Osteocyte (in vitro differentiated cells): Measurements from ENCODE around the gene GRHL1. TPM values are rescaled to one million over a fixed set of nuclear protein-coding genes. Genes with fewer than 3 reads are reported as not detected.

Experiments
- DNase-seq: peaks from one replicate; pipeline ENCODE4 v3.0.0; 2021; ENCODE audit warnings: mixed read lengths; ENCODE audit not compliant: unreplicated experiment; ENCODE audit errors: extremely low spot score
- H3K27ac Mint-ChIP-seq: one replicate; pipeline ENCODE4 v1.8.0; 2021; ENCODE audit warnings: mild to moderate bottlenecking, mixed read lengths; ENCODE audit not compliant: unreplicated experiment
- H3K27me3 Mint-ChIP-seq: one replicate; pipeline ENCODE4 v1.8.0; 2021; ENCODE audit warnings: mixed read lengths; ENCODE audit not compliant: unreplicated experiment
- H3K36me3 Mint-ChIP-seq: one replicate; pipeline ENCODE4 v1.8.0; 2021; ENCODE audit warnings: mixed read lengths; ENCODE audit not compliant: unreplicated experiment
- H3K4me1 Mint-ChIP-seq: one replicate; pipeline ENCODE4 v1.8.0; 2021; ENCODE audit warnings: mixed read lengths; ENCODE audit not compliant: unreplicated experiment
- H3K4me3 Mint-ChIP-seq: one replicate; pipeline ENCODE4 v1.8.0; 2021; ENCODE audit warnings: mild to moderate bottlenecking, moderate library complexity, mixed read lengths; ENCODE audit not compliant: unreplicated experiment
- H3K9me3 Mint-ChIP-seq: one replicate; pipeline ENCODE4 v1.8.0; 2021; ENCODE audit warnings: mixed read lengths; ENCODE audit not compliant: unreplicated experiment
- total RNA-seq: library from RNA; stranded (reverse); gene quantifications from 2 replicates; pipeline ENCODE4 v1.2.1, GENCODE V29; 2021
- TF ChIP-seq, protein P1 (sequence below): fragments of 200-600 bp; sonication (generic); IDR thresholded peaks from 2 replicates; pipeline ENCODE4 v1.5.0; 2021; ENCODE audit warnings: antibody characterized with exemption, mild to moderate bottlenecking, moderate library complexity

Gene GRHL1
- total RNA-seq, 1 donor from 2014 or later, result 0.32 TPM

DNA sequence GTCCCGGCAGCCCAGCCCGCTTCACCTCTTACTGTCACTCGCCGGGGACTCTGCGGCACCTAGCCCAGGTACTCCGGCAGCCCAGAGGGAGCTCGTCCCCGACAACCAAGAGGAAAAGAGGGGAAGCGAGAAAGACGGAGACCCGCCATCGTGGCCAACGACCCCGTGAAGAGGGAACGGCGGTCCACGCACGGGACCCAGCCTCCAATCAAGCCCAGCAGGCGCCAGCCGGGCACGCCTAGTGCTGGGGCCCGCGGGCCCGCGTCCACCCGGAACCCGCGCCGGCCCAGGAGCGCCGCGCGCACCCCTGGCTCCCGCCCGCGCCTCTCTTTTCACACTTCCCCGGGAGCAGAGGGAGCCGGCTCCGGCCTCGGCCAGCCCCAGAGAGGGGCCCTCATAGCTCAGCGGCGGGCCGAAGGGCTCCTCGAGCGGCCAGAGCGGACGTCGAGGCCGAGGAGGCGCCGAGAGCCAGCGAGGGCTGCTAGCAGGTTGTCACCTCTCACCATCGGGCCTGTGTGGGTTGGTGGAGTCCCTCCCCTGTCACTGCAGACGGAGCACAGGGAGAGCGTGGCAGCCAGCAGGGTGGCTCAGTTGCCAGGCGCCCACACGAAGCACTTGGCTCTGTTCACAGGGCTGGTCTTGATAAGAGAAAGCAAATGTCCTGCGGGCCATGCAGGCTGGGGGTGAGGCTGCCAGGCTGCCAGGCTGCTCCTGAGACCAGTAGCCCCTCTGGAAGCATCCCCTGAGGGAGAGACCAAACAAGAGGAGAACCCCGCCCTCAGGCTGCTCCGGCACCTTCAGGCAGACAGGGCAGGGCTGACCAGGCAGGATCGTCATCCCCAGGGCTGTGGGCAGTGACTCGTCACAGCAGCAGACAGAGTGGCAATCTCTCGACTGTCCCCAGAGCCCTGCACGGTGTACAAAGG lies 55.0 kb downstream of the GRHL1 start:
- no peak overlapping the region for H3K4me3 Mint-ChIP-seq
- H3K27ac Mint-ChIP-seq, result no peak overlapping the region

DNA sequence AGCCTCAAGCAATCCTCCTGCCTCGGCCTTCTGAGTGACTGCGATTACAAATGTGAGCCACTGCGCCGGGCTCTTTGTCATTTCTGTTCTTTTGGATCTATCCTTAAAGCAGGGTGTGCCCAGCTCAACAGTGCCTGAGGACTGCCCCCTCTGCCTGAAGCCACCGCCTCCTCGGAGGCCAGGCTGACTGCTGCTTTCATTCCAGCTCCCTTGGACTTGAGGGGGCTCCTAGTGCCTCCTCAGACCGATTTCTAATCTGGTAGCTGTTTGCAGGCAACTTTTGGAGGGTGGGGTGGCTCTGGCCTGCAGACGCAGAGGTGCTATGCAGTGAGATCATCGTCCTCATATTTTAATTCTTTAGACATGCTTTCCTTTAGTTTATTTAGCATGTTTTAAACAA lies 55.9 kb downstream of the GRHL1 start:
- Mint-ChIP-seq H3K27ac (no peak overlapping the region), H3K27me3 (peaks cover 2% of the 10 kb centered on the region), H3K9me3 (no peaks in the 10 kb centered on the region), H3K36me3 (no peaks in the 10 kb centered on the region), H3K4me3 (no peak overlapping the region), H3K4me1 (peaks cover 5% of the 10 kb centered on the region)
- TF ChIP-seq, protein P1, sequence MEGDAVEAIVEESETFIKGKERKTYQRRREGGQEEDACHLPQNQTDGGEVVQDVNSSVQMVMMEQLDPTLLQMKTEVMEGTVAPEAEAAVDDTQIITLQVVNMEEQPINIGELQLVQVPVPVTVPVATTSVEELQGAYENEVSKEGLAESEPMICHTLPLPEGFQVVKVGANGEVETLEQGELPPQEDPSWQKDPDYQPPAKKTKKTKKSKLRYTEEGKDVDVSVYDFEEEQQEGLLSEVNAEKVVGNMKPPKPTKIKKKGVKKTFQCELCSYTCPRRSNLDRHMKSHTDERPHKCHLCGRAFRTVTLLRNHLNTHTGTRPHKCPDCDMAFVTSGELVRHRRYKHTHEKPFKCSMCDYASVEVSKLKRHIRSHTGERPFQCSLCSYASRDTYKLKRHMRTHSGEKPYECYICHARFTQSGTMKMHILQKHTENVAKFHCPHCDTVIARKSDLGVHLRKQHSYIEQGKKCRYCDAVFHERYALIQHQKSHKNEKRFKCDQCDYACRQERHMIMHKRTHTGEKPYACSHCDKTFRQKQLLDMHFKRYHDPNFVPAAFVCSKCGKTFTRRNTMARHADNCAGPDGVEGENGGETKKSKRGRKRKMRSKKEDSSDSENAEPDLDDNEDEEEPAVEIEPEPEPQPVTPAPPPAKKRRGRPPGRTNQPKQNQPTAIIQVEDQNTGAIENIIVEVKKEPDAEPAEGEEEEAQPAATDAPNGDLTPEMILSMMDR, result no peak
- DNase-seq, result no peak

More for the DNA sequence above, 55.0 kb downstream of the GRHL1 start:
- Mint-ChIP-seq H3K9me3 (no peaks in the 10 kb centered on the region), H3K27me3 (peaks cover 2% of the 10 kb centered on the region), H3K36me3 (no peaks in the 10 kb centered on the region), H3K4me1 (peaks cover 5% of the 10 kb centered on the region)
- no peak for DNase-seq
- TF ChIP-seq, protein P1, result no peak

DNA sequence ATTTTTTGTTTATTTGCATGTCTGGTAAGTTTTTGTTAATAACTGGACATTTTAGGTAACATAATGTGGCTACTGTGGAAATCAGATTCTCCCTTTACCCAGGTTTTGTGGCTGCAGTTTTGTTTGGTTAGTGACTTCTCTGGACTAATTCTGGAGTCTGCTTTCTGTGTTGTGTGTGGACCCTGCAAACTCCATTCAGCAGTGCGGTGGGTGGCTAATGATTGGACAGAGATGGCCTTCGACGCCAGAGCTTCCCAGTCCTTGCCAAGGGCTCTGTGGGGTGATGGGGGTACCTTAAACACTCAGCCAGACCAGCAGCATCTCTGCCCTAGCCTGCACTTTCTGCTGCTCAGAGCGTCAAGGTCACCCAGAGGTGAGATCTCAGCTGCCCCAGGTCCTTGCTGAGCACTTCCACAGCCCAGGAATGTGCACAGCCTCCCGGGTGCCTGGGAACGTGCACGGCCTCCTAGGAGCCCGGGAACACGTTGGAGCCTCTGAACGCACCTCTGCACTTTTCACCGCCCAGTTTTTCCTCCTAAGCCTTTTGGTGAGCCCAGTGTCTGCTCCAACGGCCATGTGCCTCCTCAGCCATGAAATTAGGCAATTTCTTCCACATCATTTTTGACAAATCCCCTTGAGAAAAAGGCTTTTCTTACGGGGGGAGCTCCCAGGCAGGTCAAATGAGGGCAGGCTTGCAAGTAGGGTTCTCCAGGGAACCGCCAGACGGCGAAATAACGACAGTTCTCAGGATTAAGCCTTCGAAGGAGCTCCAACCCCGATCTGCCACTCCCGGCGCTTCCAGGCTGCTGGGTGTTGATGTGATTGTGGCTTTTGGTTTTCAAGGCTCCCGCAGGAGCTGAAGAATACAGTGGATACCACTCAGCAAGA lies 56.7 kb downstream of the GRHL1 start:
- H3K27ac Mint-ChIP-seq, result no peak overlapping the region
- DNase-seq, result no peak

DNA sequence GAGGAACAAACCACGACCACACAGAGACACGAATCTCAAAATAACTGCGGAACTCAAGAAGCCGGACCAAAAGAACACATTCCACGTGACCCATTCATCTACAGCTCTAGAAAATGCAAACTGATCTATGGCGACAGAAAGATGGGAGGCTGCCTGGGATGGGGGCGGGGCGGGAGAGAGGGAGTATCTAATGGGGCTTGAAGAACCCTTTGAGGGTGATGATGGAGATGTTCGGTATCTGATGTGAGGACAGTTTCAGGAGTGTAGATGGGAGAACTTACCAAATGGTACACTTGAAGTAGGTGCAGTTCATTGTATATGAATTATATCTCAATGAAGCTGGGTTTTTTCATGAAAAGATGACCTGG lies 57.3 kb downstream of the GRHL1 start:
- TF ChIP-seq, protein P1, result no peak
- H3K27ac Mint-ChIP-seq, result no peak overlapping the region
- H3K4me1 Mint-ChIP-seq, result peaks cover 5% of the 10 kb centered on the region
- no peaks in the 10 kb centered on the region for H3K9me3 Mint-ChIP-seq
- no peak overlapping the region for H3K4me3 Mint-ChIP-seq
- peaks cover 2% of the 10 kb centered on the region for H3K27me3 Mint-ChIP-seq
- no peaks in the 10 kb centered on the region for H3K36me3 Mint-ChIP-seq
- DNase-seq, result no peak

More for the DNA sequence above, 56.7 kb downstream of the GRHL1 start:
- Mint-ChIP-seq H3K27me3 (peaks cover 2% of the 10 kb centered on the region), H3K9me3 (no peaks in the 10 kb centered on the region), H3K4me3 (no peak overlapping the region), H3K4me1 (peaks cover 5% of the 10 kb centered on the region), H3K36me3 (no peaks in the 10 kb centered on the region)
- TF ChIP-seq, protein P1, result no peak
